ENCODE results near the gene RETN.

RETN gene, protein sequence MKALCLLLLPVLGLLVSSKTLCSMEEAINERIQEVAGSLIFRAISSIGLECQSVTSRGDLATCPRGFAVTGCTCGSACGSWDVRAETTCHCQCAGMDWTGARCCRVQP

DNA sequence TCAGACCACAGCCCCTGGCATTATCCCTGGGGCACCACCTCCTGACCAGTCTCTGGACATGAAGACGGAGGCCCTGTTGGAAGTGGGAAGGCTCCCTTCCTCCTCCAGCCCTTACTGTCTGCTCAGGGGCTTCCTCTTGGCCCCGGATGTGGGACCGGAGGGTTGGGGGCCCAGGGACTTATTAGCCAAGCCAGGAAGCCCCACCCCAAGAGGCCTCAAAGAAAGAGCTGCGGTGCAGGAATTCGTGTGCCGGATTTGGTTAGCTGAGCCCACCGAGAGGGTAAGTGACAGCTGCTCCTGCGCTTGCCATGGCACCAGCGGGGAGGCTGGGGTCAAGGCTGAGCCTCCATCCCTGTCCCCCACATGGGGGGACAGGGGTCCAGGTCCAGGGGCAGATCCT lies at the start of gene RETN:
RETN (plus strand) TSS at position 208 of the 400 bp plus-strand sequence. CDS start 278 bp downstream, outside the sequence.
- DNase-seq = no peak

DNA sequence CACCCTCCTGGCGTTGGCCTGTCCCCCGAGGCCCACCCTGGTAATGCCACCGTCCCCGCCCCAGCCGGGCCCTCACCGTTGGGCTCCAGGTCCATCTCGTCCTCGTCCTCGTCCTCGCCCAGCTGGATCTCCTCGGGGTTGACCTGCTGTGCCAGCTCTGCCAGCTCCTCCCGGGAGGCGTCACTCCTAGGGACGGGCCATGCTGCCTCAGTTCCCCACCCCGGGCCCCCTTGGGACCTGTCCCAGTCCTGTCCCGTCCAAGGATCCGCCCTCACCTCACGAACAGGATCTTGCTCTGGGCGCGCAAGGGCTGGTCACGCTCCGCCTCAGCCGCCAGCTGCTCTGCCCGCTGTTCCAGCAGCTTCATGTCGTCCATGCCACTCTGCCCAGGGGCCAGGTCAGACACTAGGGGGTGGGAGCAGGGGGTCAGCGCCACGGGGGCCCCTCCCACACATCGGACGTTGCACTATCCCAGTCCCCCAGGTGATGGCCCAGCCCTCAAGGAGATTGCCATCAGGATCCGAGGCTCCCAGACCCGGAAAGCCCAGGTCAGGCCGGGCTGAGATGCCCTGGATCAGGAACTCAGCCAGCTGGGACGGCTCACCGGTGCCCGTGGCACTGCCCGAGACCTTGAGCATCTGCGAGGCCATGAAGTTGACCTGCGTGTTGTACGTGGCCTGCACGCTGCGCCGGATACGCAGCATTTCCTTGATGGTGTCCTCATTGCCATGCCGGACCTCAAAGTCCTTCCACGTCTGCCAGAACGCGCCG lies 49.0 kb upstream of the RETN start:
- no peak for DNase-seq

DNA sequence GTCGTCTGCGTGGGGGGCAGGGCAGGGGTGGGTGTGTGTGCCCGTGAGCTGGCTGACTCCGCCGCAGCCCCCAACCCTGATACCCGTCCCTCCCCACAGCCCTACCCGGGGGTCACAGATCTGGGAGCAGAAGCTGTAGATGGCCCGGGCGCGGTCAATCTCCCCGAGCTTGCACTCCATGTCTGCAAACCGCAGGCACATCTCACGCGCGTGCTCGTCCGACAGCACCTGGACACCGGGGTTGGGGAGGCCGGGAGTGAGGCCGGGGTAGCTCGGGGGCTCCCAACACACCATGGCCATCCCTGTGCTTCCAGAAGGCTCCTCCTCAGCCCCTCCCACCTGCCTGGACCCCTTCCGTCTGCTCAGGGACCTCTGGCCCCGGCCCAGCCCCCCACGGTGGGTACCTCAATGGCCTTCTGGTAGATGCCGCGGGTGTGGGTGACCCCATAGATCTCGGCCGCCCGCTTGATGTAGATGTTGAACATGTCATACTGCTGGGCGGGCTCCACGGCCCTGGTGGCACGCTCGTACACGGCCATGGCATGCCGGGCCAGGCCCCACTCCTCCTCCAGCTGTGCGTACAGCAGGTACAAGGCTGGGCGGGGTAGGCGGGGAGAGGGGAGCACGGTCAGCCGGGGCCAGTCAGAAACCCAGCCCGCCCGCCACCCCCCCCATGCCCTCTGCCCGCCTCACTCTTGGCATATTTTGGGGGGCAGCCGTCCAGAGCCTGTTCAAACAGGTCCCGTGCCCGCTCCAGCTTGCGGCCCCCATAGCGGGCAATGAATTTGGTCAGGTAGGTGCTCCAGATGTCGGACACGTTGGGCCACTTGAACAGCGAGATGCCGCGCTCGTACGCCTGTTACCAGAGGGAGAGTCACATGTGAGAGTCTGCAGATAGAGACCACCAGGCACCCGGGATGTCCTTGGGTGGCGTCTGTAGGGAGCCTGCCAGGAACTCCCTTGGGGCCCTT lies 48.1 kb upstream of the RETN start:
- no peak for DNase-seq

DNA sequence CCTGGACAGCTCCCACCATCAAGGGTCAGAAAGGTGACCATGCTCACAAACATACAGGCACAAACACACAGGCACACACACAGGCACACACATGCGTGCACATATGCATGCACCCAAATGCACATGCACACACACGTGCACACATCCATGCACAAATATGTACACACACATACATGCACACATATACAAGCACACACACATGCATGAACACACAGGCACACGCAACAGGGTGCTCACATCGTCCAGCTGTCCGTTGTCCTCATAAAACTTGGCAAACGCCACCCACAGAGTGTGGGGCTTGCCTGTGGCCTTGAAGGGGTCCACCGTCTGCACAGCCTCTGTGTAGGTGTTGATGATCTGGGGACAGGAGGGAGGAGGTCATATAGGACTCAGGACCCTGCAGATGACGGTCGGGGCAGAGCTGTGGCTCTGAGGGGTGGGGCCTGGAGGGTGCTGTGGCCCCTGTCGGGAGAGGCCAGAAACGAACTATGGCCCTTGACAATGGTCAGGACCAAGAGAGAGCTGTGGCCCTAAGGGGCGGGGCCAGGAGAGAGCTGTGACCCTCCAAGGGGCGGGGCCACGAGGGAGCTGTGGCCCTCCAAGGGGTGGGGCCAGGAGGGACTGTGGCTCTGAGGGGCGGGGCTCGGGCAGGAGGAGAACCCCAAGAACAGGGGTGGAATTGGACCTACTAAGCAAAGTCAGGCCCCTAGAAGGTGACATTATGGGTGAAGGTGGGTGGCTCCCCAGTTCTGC lies 45.7 kb upstream of the RETN start:
- DNase-seq = no peak

DNA sequence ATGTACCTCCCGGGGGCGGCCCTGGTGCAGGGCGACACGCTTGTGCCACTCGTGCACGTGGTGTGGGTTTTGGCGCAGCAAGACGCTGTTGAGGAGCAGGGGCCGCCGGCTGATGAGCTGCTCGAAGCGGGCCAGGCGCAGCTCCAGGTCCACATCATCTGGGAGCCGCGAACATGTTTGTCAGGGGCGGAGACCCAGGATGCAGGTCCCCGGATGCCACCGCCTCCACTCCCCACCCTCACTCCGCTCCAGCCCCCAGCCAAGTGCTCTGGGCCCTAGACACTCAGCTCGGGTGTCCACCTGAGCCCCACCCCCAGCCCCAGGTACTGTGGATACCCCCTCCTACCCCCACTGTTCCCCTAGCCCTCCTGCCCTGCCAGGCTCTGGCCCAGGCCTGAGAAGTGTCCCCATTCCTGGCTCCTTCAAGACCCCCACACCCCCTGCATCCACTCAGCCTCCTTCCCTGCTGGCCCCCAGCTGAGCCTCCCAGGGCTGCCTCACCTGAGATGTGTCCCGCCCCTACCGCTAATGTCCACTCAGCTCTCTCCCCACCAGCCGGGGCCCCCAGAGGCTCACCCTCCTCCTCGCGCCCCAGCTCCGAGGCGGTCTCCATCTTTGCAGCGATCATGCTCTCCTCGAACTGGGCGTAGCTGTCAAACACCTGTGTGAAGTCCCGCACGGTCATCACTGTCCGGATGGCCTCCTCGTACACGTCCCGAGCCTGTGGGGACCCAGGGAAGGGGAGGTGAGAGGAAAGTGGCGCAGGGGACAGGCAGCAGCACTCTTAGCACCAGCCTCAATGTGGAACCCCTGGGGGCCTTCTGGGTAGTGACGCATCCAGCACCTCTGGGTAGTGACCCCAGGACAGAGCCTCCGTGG lies 44.9 kb upstream of the RETN start:
- DNase-seq = no peak

DNA sequence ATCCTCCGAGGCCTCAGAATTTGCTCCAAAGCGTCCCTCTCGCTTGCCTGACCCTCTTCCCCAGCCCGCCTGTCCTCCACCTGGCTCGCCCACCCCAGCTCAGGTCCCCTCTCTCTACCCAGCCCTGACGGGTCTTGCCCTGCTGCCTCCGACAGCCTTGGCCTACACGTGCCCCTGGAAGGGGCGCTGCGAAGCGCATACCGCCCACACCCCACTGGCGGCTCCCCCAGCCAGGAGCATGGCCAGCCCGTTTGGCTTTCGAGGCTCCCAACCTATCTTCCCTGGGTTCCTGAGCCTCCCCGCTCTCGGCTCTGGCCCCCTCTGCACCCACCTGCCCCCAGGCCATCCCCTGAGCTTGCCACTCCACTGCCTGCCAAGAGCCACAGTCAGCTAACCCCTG lies 44.0 kb upstream of the RETN start:
- DNase-seq = no peak

DNA sequence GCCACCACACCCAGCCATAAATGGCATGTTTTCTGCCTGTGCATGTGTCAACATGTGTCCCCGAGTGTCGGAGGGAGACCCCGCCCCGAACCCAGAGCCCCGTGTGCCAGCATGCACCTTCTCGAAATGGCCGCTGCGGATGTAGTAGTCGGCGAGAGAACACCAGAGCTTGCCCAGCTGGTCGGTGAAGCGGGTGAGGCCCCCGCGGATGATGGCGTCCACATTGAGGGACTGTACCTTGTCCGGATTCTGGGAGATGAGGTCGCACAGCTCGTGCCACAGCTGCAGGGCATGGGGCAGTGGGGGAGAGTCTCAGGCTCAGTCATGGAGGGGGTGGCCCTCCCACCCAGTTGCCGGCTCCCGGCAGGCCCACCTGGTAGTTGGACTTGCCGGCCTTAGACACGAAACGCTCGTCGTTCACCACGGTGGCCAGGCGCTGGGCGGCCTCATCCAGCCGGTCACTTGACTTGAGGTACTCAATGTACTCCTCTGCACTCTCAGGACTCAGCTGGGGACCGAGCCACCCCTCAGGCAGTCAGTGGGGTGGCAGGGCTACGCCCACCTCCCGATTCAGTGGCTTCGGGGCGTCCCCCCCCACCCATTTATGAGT lies 43.0 kb upstream of the RETN start:
- DNase-seq = no peak

DNA sequence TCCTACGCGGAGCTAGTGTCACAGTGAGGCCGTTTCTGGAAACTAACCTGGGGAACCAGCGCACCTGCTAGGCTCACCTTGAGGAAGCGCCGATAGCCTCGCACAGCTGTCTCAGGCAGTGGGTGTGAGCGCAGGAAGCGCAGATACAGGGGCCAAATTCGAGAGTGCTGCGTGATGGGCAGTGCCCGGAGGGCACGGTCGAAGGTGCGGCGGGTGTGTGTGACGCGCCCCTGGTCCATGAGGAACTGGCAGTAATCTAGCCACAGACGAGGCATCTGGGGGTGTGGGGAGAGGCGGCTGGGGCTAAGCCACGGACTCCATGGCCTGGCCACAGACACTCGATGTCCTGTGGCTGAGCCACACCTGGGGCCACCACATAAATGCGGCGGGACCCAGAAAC lies 41.7 kb upstream of the RETN start:
- DNase-seq = no peak

DNA sequence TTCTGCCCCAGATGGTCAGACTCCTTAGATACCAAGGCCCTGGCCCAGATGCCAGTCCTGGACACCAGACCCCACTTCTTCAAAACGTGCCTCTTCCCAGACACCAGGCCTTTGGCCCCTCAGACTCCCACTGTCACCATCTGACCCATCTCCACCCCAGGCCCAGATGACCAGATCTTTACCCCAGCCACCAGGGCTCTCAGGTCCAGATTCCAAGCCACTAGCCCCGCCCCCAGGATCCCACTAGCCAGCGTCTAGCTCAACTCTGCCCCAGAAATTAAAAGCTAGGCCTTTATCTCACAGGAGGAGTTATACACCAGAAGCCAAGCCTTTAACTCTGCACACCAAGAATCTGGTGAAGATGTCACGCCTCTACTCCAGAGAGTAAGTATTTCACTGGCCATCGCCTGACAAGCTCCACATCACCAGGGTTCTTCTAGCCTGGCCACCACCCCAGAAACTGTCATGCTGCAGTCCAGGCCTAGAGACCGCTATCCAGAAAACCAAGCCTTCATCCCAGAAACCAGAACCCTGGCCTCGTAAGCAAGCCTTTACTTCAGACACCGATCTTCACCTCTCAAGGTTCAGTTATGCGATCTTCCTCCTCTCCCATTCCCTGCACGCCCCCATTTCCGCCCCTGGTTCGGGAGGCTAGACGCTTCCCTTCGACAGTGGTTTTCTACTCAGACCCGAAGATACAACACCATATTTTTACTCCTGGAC lies 40.1 kb upstream of the RETN start:
- no peak for DNase-seq

DNA sequence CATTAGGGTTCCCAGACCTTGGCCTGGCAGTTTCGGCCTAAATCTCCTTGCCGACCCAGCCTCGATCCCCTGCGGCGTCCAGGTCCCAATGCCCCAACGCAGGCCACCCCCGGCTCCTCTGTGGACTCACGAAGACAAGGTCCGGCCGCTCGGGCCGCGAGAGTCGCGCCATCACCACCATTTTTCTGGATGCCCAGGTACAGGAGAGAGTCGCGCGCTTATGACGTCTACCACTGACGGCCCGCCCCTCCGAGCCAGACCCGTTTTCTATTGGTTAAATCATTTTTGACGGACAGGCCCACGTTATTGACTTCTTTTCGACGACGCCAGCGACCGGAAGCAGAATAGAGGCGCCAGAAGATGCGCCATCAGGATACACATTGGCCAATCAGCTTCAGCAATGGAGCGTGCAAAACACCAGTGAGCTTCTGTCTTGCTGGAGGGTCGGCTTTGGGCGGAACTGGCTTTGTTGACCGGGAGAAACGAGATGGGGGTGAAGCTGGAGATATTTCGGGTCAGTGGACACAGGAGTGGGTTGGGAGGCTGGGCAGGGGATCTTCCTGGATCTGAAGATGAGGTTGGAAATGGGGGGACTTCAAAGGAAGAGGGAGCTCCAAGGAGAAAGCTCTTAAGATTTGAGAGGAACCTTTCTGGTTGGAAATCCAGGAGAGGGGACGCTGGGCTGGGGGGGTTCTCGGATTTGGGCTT lies 39.3 kb upstream of the RETN start, which contains the start of the genes PET100 and XAB2:
PET100 (plus strand) TSS at position 447 of the 708 bp plus-strand sequence; CDS start at position 488, 41 bp downstream.
XAB2 (minus strand) TSS at position 199 of the 708 bp plus-strand sequence; CDS start at position 181, 18 bp downstream.
- DNase-seq = peak; percentile 99

DNA sequence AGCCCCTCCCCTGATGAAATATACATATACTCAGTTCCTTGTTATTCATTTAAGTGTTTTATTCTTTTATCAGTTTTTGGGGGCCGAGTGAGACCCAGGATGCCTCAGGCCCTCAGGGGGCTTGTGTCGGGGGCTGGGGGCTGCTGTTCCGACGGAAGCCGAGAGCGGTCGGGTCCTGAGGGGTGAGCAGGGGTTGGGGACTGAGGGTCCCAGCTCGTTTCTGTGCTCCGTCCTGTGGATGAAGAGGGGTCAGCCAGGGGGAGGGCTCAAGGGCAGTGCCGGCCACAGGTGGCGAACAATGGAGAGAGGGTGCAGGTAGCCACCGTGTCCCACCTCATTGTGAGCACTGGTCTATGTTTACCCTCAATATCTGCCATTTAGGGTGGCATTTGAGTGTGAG lies 37.3 kb upstream of the RETN start:
- no peak for DNase-seq

DNA sequence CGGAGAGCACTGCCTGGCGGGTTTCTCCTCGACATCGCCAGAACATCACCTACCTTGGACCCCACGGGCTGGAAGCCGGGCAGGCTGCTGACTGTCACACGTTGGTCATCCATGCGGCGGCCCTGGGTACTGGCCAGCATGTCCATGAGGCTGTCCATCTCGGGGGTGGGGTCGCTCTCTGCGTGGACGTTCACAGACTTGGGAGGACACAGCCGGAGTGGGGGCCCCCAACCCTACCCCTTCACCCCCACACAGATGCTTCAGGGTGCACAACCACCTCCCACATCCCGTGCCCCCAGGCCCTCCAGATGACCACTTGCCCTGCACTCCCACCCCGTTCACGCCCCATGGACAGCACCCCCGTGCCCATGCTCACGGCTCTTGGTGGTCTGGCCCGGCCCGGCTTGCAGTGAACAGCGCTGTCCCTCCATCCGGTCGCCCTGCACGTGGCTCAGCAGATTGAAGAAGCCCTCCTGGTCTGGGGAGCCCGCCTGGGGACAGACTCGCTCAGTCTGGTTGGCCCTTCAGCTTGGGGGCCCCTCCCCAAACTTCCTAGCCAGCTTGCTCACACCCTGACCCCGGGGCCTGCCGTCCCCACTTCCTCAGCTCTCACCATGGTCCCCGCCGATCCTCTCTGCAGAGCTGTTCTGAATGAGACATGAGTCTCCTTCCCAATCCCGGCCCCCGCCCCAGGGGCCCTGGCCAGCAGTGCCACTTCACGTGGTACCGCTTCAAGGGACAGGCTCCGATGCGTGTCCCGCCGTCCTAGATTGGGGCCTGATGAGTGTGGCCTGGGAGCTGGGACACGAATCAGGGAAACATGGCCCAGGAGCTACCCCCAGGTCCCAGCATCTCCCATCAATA lies 36.3 kb upstream of the RETN start:
- DNase-seq = no peak

DNA sequence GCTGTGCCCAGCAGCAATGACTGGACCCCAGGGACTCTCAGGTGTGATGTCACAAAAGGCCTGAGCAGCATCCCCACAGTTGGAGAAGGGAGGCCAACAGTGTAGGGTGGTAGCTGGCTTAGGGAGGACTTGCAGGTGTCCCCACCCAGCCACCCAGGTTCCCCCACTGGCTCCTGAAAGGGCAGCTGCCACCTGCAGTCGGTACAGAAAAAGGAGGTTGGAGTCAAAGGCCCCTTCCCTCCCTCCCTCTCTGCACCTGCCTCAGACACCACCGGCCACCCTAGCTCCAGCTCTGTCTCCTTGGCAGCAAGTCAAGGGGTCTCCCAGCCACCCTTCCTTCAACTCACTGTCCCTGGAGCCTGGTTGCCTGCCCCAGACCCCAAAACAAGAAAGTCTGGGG lies 35.2 kb upstream of the RETN start, which contains the start of gene PCP2:
PCP2 (minus strand) TSS at position 22 of the 400 bp plus-strand sequence. CDS start 262 bp downstream, outside the sequence.
- no peak for DNase-seq

DNA sequence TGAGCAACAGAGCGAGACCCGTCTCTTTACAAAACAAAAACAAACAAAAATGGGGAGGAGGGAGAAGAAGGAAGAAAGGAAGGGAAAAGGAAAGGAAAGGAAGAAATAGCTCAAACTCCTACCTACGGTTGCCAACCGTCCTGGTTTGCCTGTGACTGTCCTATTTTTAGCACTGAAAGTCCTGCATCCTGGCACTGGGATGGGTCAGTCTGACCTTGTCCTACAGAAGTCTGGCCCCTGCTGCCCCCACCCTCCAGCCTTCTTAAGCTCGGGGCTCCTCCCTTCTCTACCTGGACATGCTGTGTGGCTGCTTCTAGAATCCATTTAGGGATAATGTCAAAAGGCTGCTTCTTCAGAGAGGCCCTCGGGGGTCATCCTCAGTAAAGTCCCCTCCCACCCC lies 33.2 kb upstream of the RETN start:
- no peak for DNase-seq

DNA sequence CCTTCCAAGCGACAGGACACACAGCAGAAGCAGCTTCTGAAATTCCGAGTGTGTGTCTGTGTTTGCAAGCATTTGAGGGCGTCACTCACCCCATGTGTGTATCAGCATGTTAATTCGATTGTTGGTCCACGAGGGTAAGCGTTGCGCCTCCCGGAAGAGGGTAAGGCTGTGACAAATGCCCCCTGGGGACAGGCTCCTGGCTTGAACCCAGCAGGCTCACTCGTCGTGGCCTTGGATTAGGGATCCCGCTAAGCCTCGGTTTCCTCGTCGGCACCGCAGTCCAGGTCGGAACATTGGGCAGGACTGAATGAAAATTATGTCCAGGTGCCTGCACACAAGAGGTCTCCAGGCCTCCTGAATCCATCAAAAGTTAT lies 32.5 kb upstream of the RETN start:
- DNase-seq = no peak

DNA sequence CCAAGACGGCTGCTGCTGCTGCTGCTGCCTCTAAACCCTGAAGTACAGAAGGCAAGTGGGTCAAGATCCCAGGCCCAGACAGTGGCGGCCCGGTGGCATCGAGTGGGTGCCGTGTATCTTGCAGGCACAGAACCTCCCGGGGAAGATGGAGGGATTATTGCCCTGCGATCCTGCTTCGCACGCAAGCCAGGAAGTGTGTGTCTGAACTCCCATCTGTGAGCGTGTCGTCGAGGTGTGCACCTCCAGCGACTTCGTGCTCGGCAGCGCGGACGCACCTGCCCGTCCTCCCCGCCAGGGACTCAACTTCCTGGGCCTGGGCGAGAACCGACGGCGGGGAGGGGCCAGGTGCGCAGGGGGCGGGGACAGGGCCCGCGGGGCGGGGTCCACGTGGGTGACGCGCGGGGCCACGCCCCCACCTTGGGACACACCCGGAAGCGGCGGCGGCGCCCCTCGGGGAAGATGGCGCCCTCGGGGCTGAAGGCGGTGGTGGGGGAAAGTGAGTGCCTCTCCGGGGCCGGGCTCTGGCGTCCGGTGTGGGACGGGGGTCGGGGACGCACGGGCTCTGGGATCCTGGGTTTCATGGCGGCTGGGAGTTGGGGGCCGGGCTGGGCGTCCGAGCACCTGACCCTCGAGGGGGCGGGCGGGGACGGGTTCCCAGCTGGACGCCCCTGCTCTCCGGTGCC lies 32.0 kb upstream of the RETN start, which contains the start of gene STXBP2:
STXBP2 (plus strand) TSS at position 420 of the 683 bp plus-strand sequence; CDS start at position 460, 40 bp downstream.
- DNase-seq = peak; percentile 75

DNA sequence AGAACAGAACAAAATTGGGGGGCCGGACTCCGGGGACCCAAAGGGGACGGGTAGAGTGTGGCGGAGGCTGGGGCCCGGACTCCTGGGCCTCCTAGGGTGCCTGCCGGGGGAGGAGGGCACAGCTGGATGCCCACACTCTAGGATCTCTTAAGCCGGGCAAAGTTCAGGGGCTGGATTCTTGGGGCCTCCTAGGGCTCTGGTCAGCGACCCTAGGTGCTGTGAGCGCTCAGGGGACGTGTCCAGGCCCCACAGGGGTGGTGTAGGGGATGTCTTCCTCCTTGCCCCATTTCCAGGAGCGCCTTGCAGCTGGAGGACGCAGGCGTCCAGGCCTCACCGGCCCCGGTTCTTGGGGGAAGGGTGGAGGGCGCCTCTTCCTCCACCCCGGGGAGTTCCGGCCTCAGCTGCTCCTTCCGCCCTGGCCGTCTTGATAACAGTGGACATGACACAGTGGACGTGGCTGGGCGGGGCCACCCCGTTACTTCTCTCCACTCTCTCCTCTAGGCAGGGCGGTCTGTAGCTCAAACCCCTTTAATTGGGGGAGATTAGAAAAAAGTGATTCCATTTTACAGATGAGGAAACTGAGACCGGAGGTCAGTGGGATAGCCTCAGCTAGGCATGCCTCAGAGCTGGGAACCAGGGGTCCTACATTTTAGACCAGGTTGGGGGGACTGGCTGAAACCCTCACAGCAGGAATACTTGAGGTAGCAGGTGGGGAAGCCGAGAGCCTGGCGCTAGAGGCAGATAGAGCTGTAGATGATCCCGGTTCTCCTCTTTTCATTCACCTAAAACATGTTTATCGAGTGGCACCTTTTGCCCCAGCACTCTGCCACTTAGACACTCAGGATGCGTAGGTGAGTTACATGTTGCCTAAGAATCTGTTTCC lies 31.2 kb upstream of the RETN start:
- DNase-seq = no peak

Data from NCI-H510A treated with DMSO at 0.1 percent for 48 hours (cell line).